NB4 (cell line): Measurements from ENCODE around the gene TPM2.

Experiments
- DNase-seq: peaks from one replicate; pipeline ENCODE4 v3.0.0; 2010; ENCODE audit warnings: low read depth
- H3K4me3 ChIP-seq: one replicate; pipeline ENCODE4 v1.5.1; 2011; ENCODE audit warnings: mild to moderate bottlenecking, low read depth, low read length, moderate library complexity
- CTCF ChIP-seq: IDR thresholded peaks from one replicate; pipeline ENCODE4 v1.5.1; 2012; ENCODE audit warnings: low read depth, low read length
- MAX ChIP-seq: IDR thresholded peaks from 2 replicates; pipeline ENCODE4 v1.6.1; 2011; ENCODE audit warnings: low read depth, low read length
- MYC ChIP-seq: IDR thresholded peaks from 2 replicates; pipeline ENCODE4 v1.6.1; 2011; ENCODE audit warnings: low read depth, low read length
- POLR2A ChIP-seq: IDR thresholded peaks from 2 replicates; pipeline ENCODE4 v1.6.1; 2011; ENCODE audit warnings: mild to moderate bottlenecking; ENCODE audit not compliant: insufficient read length; ENCODE audit errors: extremely low read depth

Gene TPM2

DNA sequence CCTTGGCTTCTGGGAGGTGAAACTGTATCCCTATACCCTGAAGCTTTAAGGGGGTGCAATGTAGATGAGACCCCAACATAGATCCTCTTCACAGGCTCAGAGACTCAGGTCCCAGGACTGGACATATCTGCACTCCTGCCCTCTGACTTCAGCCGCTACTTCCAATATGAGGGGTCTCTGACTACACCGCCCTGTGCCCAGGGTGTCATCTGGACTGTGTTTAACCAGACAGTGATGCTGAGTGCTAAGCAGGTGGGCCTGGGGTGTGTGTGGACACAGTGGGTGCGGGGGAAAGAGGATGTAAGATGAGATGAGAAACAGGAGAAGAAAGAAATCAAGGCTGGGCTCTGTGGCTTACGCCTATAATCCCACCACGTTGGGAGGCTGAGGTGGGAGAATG, 10.6 kb downstream of the TPM2 start:
- no peak for DNase-seq
- no peak overlapping the region for H3K4me3 ChIP-seq
- TF ChIP-seq MAX, result no peak
- TF ChIP-seq MYC, result no peak
- no peak for TF ChIP-seq POLR2A
- no peak for TF ChIP-seq CTCF

GRCh38 chr9:35675732-35676392, 13.9 kb downstream of the TPM2 start:
- no peak for DNase-seq
- no peak for TF ChIP-seq MYC
- no peak for TF ChIP-seq CTCF
- no peak for TF ChIP-seq MAX
- no peak for TF ChIP-seq POLR2A
- no peak overlapping the region for H3K4me3 ChIP-seq

- TF ChIP-seq MAX (no peak), CTCF (no peak), MYC (no peak), POLR2A (no peak)
- DNase-seq, result no peak
- no peak overlapping the region for H3K4me3 ChIP-seq
Measured at GRCh38 chr9:35675204-35675603, 14.5 kb downstream of the TPM2 start.

- H3K4me3 ChIP-seq, result no peak overlapping the region
- TF ChIP-seq MAX (no peak), MYC (no peak), CTCF (no peak), POLR2A (no peak)
- DNase-seq, result no peak
Measured at GRCh38 chr9:35674025-35674361, 15.7 kb downstream of the TPM2 start.

- no peak for DNase-seq
Measured at GRCh38 chr9:35673132-35674024, 16.3 kb downstream of the TPM2 start, which contains the start of gene CA9. TSS of gene CA9 (plus strand) at chr9:35673928. CDS start at chr9:35673960, 32 bp downstream.

More at GRCh38 chr9:35673132-35674024, 16.3 kb downstream of the TPM2 start, which contains the start of gene CA9:
- TF ChIP-seq POLR2A (no peak), MYC (no peak), MAX (no peak), CTCF (no peak)
- H3K4me3 ChIP-seq, result no peak within 1 kb of the TSS
